ENCODE results near the gene CNNM1.

Gene CNNM1

GRCh38 chr10:99419688-99420087 lies 90.5 kb downstream of the CNNM1 start:
- Histone ChIP-seq H2BK12ac (ENCODE audit: low read length in 2 of 2) (no peak overlapping the region), H4K91ac (ENCODE audit: low read length) (no peak overlapping the region), H2AFZ (ENCODE audit: low read depth, low read length) (no peak overlapping the region), H2BK5ac (ENCODE audit: low read depth, low read length, poor library complexity, severe bottlenecking) (no peak overlapping the region), H3K36me3 (ENCODE audit: control insufficient read depth in 1 of 2, insufficient read depth in 2 of 2, low read depth in 1 of 2, low read length in 2 of 2) (peaks cover 8 to 27% of the 10 kb centered on the region in 2 experiments), H2BK120ac (ENCODE audit: low read depth, low read length) (no peak overlapping the region), H3K9ac (ENCODE audit: low read length) (no peak overlapping the region), H3K18ac (ENCODE audit: low read depth in 1 of 2, low read length in 2 of 2) (no peak overlapping the region), H4K8ac (ENCODE audit: low read length) (no peak overlapping the region), H3K9me3 (ENCODE audit: control insufficient read depth, low read length) (no peaks in the 10 kb centered on the region), H2AK5ac (ENCODE audit: low read length, severe bottlenecking) (no peak overlapping the region), H3K4ac (ENCODE audit: low read depth in 1 of 2, low read length in 2 of 2) (no peak overlapping the region), H3K27ac (ENCODE audit: low read length, poor library complexity, severe bottlenecking) (no peak overlapping the region), H3K4me2 (ENCODE audit: low read length, poor library complexity, severe bottlenecking) (no peak overlapping the region), H3K4me3 (ENCODE audit: insufficient read depth in 1 of 2, low read depth in 1 of 2, low read length in 2 of 2) (no peak overlapping the region), H2BK15ac (ENCODE audit: low read depth, poor library complexity, severe bottlenecking) (no peak overlapping the region), H3K79me1 (replicated peaks; ENCODE audit: low read length, poor library complexity, severe bottlenecking) (peaks cover 25% of the 10 kb centered on the region), H3K23ac (ENCODE audit: low read length in 2 of 2) (no peak overlapping the region), H3K14ac (ENCODE audit: low read length in 2 of 2) (no peak overlapping the region), H3K4me1 (ENCODE audit: control insufficient read depth, insufficient read depth, low read depth, low read length) (no peaks in the 10 kb centered on the region), H3K27me3 (ENCODE audit: control insufficient read depth in 1 of 2, insufficient read depth in 1 of 2, low read length in 2 of 2) (no peaks in the 10 kb centered on the region)
- 97% methylated on average over 2 of the region's 2 CpGs for WGBS
- DNase-seq, result no peak

- Histone ChIP-seq H3K9ac (ENCODE audit: low read length) (no peak overlapping the region), H3K4me1 (ENCODE audit: control insufficient read depth, insufficient read depth, low read depth, low read length) (no peaks in the 10 kb centered on the region), H4K91ac (ENCODE audit: low read length) (no peak overlapping the region), H2AFZ (ENCODE audit: low read depth, low read length) (no peak overlapping the region), H3K23ac (ENCODE audit: low read length in 2 of 2) (no peak overlapping the region), H3K36me3 (ENCODE audit: control insufficient read depth in 1 of 2, insufficient read depth in 2 of 2, low read depth in 1 of 2, low read length in 2 of 2) (peaks cover 8 to 38% of the 10 kb centered on the region in 2 experiments), H3K27me3 (ENCODE audit: control insufficient read depth in 1 of 2, insufficient read depth in 1 of 2, low read length in 2 of 2) (no peaks in the 10 kb centered on the region), H2AK5ac (ENCODE audit: low read length, severe bottlenecking) (no peak overlapping the region), H2BK15ac (ENCODE audit: low read depth, poor library complexity, severe bottlenecking) (no peak overlapping the region), H3K4me3 (ENCODE audit: insufficient read depth in 1 of 2, low read depth in 1 of 2, low read length in 2 of 2) (no peak overlapping the region), H3K4me2 (ENCODE audit: low read length, poor library complexity, severe bottlenecking) (no peak overlapping the region), H2BK5ac (ENCODE audit: low read depth, low read length, poor library complexity, severe bottlenecking) (no peak overlapping the region), H3K79me1 (replicated peaks; ENCODE audit: low read length, poor library complexity, severe bottlenecking) (peaks cover 35% of the 10 kb centered on the region), H2BK120ac (ENCODE audit: low read depth, low read length) (no peak overlapping the region), H3K18ac (ENCODE audit: low read depth in 1 of 2, low read length in 2 of 2) (no peak overlapping the region), H3K9me3 (ENCODE audit: control insufficient read depth, low read length) (no peaks in the 10 kb centered on the region), H3K4ac (ENCODE audit: low read depth in 1 of 2, low read length in 2 of 2) (no peak overlapping the region), H3K27ac (ENCODE audit: low read length, poor library complexity, severe bottlenecking) (no peak overlapping the region), H4K8ac (ENCODE audit: low read length) (no peak overlapping the region), H2BK12ac (ENCODE audit: low read length in 2 of 2) (no peak overlapping the region), H3K14ac (ENCODE audit: low read length in 2 of 2) (no peak overlapping the region)
- WGBS, result 96% methylated on average over 3 of the region's 3 CpGs
- DNase-seq, result no peak
Observed at GRCh38 chr10:99421233-99421739, 92.1 kb downstream of the CNNM1 start.

GRCh38 chr10:99422529-99423096 lies 93.5 kb downstream of the CNNM1 start:
- H2AFZ ChIP-seq (ENCODE audit: low read depth, low read length), result no peak overlapping the region
- no peak overlapping the region for H3K27ac ChIP-seq (ENCODE audit: low read length, poor library complexity, severe bottlenecking)
- no peak overlapping the region for H3K4ac ChIP-seq (ENCODE audit: low read depth in 1 of 2, low read length in 2 of 2)
- H3K4me2 ChIP-seq (ENCODE audit: low read length, poor library complexity, severe bottlenecking), result no peak overlapping the region
- H3K14ac ChIP-seq (ENCODE audit: low read length in 2 of 2), result no peak overlapping the region
- no peak overlapping the region for H2BK12ac ChIP-seq (ENCODE audit: low read length in 2 of 2)
- no peaks in the 10 kb centered on the region for H3K27me3 ChIP-seq (ENCODE audit: control insufficient read depth in 1 of 2, insufficient read depth in 1 of 2, low read length in 2 of 2)
- H3K18ac ChIP-seq (ENCODE audit: low read depth in 1 of 2, low read length in 2 of 2), result no peak overlapping the region
- H2AK5ac ChIP-seq (ENCODE audit: low read length, severe bottlenecking), result no peak overlapping the region
- no peak overlapping the region for H4K91ac ChIP-seq (ENCODE audit: low read length)
- H3K4me3 ChIP-seq (ENCODE audit: insufficient read depth in 1 of 2, low read depth in 1 of 2, low read length in 2 of 2), result no peak overlapping the region
- peaks cover 8 to 38% of the 10 kb centered on the region in 2 experiments for H3K36me3 ChIP-seq (ENCODE audit: control insufficient read depth in 1 of 2, insufficient read depth in 2 of 2, low read depth in 1 of 2, low read length in 2 of 2)
- DNase-seq, result no peak
- no peak overlapping the region for H2BK5ac ChIP-seq (ENCODE audit: low read depth, low read length, poor library complexity, severe bottlenecking)
- WGBS, result 94% methylated on average over 3 of the region's 5 CpGs
- no peak overlapping the region for H3K9ac ChIP-seq (ENCODE audit: low read length)
- no peaks in the 10 kb centered on the region for H3K9me3 ChIP-seq (ENCODE audit: control insufficient read depth, low read length)
- H3K4me1 ChIP-seq (ENCODE audit: control insufficient read depth, insufficient read depth, low read depth, low read length), result peaks cover 2% of the 10 kb centered on the region
- no peak overlapping the region for H2BK120ac ChIP-seq (ENCODE audit: low read depth, low read length)
- H2BK15ac ChIP-seq (ENCODE audit: low read depth, poor library complexity, severe bottlenecking), result no peak overlapping the region
- H3K23ac ChIP-seq (ENCODE audit: low read length in 2 of 2), result no peak overlapping the region
- no peak overlapping the region for H4K8ac ChIP-seq (ENCODE audit: low read length)
- peaks cover 37% of the 10 kb centered on the region for H3K79me1 ChIP-seq (replicated peaks; ENCODE audit: low read length, poor library complexity, severe bottlenecking)

- H2AFZ ChIP-seq (ENCODE audit: low read depth, low read length), result no peak overlapping the region
- no peak overlapping the region for H2BK12ac ChIP-seq (ENCODE audit: low read length in 2 of 2)
- peaks cover 3% of the 10 kb centered on the region for H3K4me1 ChIP-seq (ENCODE audit: control insufficient read depth, insufficient read depth, low read depth, low read length)
- WGBS, result no CpG with 5 or more reads among the region's 1 CpG
- no peak overlapping the region for H3K27ac ChIP-seq (ENCODE audit: low read length, poor library complexity, severe bottlenecking)
- no peak overlapping the region for H2AK5ac ChIP-seq (ENCODE audit: low read length, severe bottlenecking)
- no peak overlapping the region for H3K4me2 ChIP-seq (ENCODE audit: low read length, poor library complexity, severe bottlenecking)
- peaks cover 34% of the 10 kb centered on the region for H3K79me1 ChIP-seq (replicated peaks; ENCODE audit: low read length, poor library complexity, severe bottlenecking)
- no peak overlapping the region for H3K4ac ChIP-seq (ENCODE audit: low read depth in 1 of 2, low read length in 2 of 2)
- H4K91ac ChIP-seq (ENCODE audit: low read length), result no peak overlapping the region
- H3K18ac ChIP-seq (ENCODE audit: low read depth in 1 of 2, low read length in 2 of 2), result no peak overlapping the region
- H3K23ac ChIP-seq (ENCODE audit: low read length in 2 of 2), result no peak overlapping the region
- H3K9ac ChIP-seq (ENCODE audit: low read length), result no peak overlapping the region
- H3K14ac ChIP-seq (ENCODE audit: low read length in 2 of 2), result no peak overlapping the region
- H3K4me3 ChIP-seq (ENCODE audit: insufficient read depth in 1 of 2, low read depth in 1 of 2, low read length in 2 of 2), result no peak overlapping the region
- H4K8ac ChIP-seq (ENCODE audit: low read length), result no peak overlapping the region
- H3K27me3 ChIP-seq (ENCODE audit: control insufficient read depth in 1 of 2, insufficient read depth in 1 of 2, low read length in 2 of 2), result no peaks in the 10 kb centered on the region
- DNase-seq, result no peak
- H2BK15ac ChIP-seq (ENCODE audit: low read depth, poor library complexity, severe bottlenecking), result no peak overlapping the region
- no peak overlapping the region for H2BK5ac ChIP-seq (ENCODE audit: low read depth, low read length, poor library complexity, severe bottlenecking)
- H2BK120ac ChIP-seq (ENCODE audit: low read depth, low read length), result no peak overlapping the region
- no peaks in the 10 kb centered on the region for H3K9me3 ChIP-seq (ENCODE audit: control insufficient read depth, low read length)
- peaks cover 3 to 27% of the 10 kb centered on the region in 2 experiments for H3K36me3 ChIP-seq (ENCODE audit: control insufficient read depth in 1 of 2, insufficient read depth in 2 of 2, low read depth in 1 of 2, low read length in 2 of 2)
Observed at GRCh38 chr10:99424656-99425055, 95.5 kb downstream of the CNNM1 start.
